Loucy (cell line): ENCODE results near the gene KIF20B.

ENCODE experiments used
- H2AFZ ChIP-seq: fragments of 200-600 bp; sonication (generic); 2 replicates; pipeline ENCODE4 v1.6.0; 2016; ENCODE audit warnings: antibody characterized with exemption, mild to moderate bottlenecking, low read length, moderate library complexity
- H3F3A ChIP-seq: fragments of 200-600 bp; 2 replicates; pipeline ENCODE4 v1.6.0; 2016; ENCODE audit warnings: antibody characterized with exemption, low read depth, mild to moderate bottlenecking
- H3K27me3 ChIP-seq: fragments of 200-600 bp; sonication (generic); 2 replicates; pipeline ENCODE4 v1.6.1; 2014; ENCODE audit warnings: low read length, mild to moderate bottlenecking; ENCODE audit not compliant: insufficient read depth, poor library complexity, severe bottlenecking
- H3K36me3 ChIP-seq: fragments of 200-600 bp; sonication (generic); 2 replicates; pipeline ENCODE4 v1.6.1; 2016; ENCODE audit warnings: low read length; ENCODE audit not compliant: insufficient read depth
- H3K4me1 ChIP-seq: fragments of 200-600 bp; sonication (generic); 2 replicates; pipeline ENCODE4 v1.5.1; 2014; ENCODE audit warnings: low read length, mild to moderate bottlenecking; ENCODE audit not compliant: insufficient read depth, poor library complexity, severe bottlenecking
- H3K4me2 ChIP-seq: fragments of 200-600 bp; sonication (generic); 2 replicates; pipeline ENCODE4 v1.6.0; 2014; ENCODE audit warnings: antibody characterized with exemption, low read length, low read depth, mild to moderate bottlenecking; ENCODE audit not compliant: poor library complexity, severe bottlenecking
- H3K4me3 ChIP-seq: fragments of 200-600 bp; sonication (generic); 2 replicates; pipeline ENCODE4 v1.5.1; 2014; ENCODE audit warnings: low read length, mild to moderate bottlenecking, mixed read lengths; ENCODE audit not compliant: poor library complexity, severe bottlenecking
- H3K79me2 ChIP-seq: fragments of 200-600 bp; sonication (generic); 2 replicates; pipeline ENCODE4 v1.6.1; 2014; ENCODE audit warnings: low read length; ENCODE audit not compliant: insufficient read depth
- H3K9ac ChIP-seq: fragments of 200-600 bp; sonication (generic); 2 replicates; pipeline ENCODE4 v1.6.0; 2014; ENCODE audit warnings: mild to moderate bottlenecking, low read depth, low read length, moderate library complexity; ENCODE audit not compliant: poor library complexity, severe bottlenecking
- H3K9me2 ChIP-seq: fragments of 200-600 bp; sonication (generic); replicated peaks from 2 replicates; pipeline ENCODE4 v1.6.1; 2016; ENCODE audit warnings: low read depth, low read length, mixed read lengths
- H3K9me3 ChIP-seq: fragments of 200-600 bp; sonication (generic); 2 replicates; pipeline ENCODE4 v1.6.1; 2014; ENCODE audit warnings: mild to moderate bottlenecking, antibody characterized with exemption, low read length, low read depth; ENCODE audit not compliant: insufficient read depth
- H4K20me1 ChIP-seq: fragments of 200-600 bp; sonication (generic); 2 replicates; pipeline ENCODE4 v1.6.0; 2014; ENCODE audit warnings: antibody characterized with exemption, low read length, mild to moderate bottlenecking; ENCODE audit not compliant: insufficient read depth, poor library complexity, severe bottlenecking
- CTCF ChIP-seq: fragments of 200-600 bp; sonication (generic); conservative IDR thresholded peaks from 2 replicates; pipeline ENCODE4 v1.5.1; 2014; ENCODE audit warnings: mild to moderate bottlenecking, antibody characterized with exemption, low read length
- EZH2phosphoT487 ChIP-seq: fragments of 200-600 bp; IDR thresholded peaks from 2 replicates; pipeline ENCODE4 v1.6.1; 2018; ENCODE audit warnings: antibody characterized with exemption, mild to moderate bottlenecking, moderate library complexity, borderline replicate concordance

The KIF20B gene

GRCh38 chr10:89702121-89702480, 711 bp downstream of the KIF20B start:
- Histone ChIP-seq H3K4me3 (peak overlapping the region; percentile 93), H4K20me1 (peaks cover 27% of the 10 kb centered on the region), H3K27me3 (no peaks in the 10 kb centered on the region), H3K4me1 (peaks cover 54% of the 10 kb centered on the region), H3K36me3 (no peaks in the 10 kb centered on the region), H3K9ac (peak overlapping the region; percentile 90), H3F3A (no peaks in the 10 kb centered on the region), H2AFZ (peak overlapping the region; percentile 88; the same call in 1 of the 2 replicates), H3K4me2 (peak overlapping the region; percentile 94), H3K79me2 (peaks cover 57% of the 10 kb centered on the region), H3K9me2 (no peaks in the 10 kb centered on the region), H3K9me3 (no peaks in the 10 kb centered on the region)
- TF ChIP-seq EZH2phosphoT487 (no peak), CTCF (no peak)

GRCh38 chr10:89705466-89705865, 4.1 kb downstream of the KIF20B start:
- Histone ChIP-seq H3K9me2 (no peaks in the 10 kb centered on the region), H3K36me3 (peaks cover 7% of the 10 kb centered on the region; the same call in 1 of the 2 replicates), H3K27me3 (no peaks in the 10 kb centered on the region), H3K4me3 (peak overlapping the region; percentile 93), H3K4me2 (peak overlapping the region; percentile 94), H4K20me1 (peaks cover 41% of the 10 kb centered on the region), H3K9ac (peak overlapping the region; percentile 90), H2AFZ (no peak overlapping the region), H3K4me1 (peaks cover 76% of the 10 kb centered on the region), H3K9me3 (no peaks in the 10 kb centered on the region), H3K79me2 (peaks cover 90% of the 10 kb centered on the region), H3F3A (no peaks in the 10 kb centered on the region)
- no peak for TF ChIP-seq CTCF
- no peak for TF ChIP-seq EZH2phosphoT487

- H3K36me3 ChIP-seq: peaks cover 11% of the 10 kb centered on the region
- no peaks in the 10 kb centered on the region for H3K27me3 ChIP-seq
- peak overlapping the region; percentile 94 for H3K4me2 ChIP-seq
- H3K9me3 ChIP-seq: no peaks in the 10 kb centered on the region
- peak overlapping the region; percentile 93 for H3K4me3 ChIP-seq
- peaks cover 41% of the 10 kb centered on the region for H4K20me1 ChIP-seq
- H2AFZ ChIP-seq: no peak overlapping the region
- H3K9me2 ChIP-seq: no peaks in the 10 kb centered on the region
- TF ChIP-seq CTCF: no peak
- TF ChIP-seq EZH2phosphoT487: no peak
- peaks cover 76% of the 10 kb centered on the region for H3K4me1 ChIP-seq
- peaks cover 95% of the 10 kb centered on the region for H3K79me2 ChIP-seq
- peak overlapping the region; percentile 90 for H3K9ac ChIP-seq
- H3F3A ChIP-seq: no peaks in the 10 kb centered on the region
Measured at GRCh38 chr10:89706011-89706410, 4.6 kb downstream of the KIF20B start.
